ENCODE measurements around the gene ITPRIPL2.

The ITPRIPL2 gene

DNA sequence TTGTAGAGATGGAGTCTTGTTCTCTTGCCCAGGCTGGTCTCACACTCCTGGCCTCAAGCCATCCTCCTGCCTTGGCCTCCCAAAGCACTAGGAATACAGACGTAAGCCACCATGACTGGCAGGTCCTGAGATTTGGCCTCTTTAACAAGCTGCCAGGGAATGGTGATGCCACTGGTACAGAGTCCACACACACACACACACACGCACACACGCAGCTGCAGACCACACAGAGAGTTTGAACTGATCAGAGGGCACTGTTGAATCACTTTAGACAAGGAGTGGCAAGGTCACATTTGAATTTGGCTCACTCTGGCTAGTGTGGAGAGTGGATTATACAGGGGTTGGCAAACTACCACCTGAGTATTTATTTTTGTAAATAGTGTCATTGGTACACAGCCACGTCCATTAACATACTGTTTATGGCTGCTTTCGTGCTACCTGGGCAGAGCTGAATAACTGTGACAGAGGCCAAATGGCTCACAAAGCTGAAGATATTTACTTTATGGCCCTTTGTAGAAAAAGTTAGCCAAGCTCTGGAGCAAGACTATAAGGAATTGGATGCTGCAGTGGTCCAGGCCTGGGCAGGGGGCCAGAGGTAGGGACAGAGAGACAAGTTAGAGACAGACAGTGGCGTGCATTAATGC is 9.9 kb downstream of the ITPRIPL2 start:
- no peak for DNase-seq

DNA sequence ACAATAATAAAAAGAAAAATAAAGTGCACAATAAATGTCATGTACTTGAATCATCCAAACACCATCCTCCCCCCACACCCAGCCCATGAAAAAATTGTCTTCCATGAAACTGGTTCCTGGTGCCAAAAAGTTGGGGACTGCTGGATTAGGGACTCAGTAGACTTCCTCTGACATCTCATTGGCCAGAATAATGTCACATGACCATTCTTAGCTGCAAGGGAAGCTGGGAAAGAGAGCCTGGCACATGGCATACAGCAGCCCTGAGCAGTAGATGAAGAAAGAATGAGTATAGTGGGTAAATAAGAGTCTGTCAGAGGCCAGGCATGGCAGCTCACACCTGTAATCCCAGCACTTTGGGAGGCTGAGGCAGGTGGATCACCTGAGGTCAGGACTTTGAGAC is 12.5 kb downstream of the ITPRIPL2 start:
- DNase-seq, result no peak

DNA sequence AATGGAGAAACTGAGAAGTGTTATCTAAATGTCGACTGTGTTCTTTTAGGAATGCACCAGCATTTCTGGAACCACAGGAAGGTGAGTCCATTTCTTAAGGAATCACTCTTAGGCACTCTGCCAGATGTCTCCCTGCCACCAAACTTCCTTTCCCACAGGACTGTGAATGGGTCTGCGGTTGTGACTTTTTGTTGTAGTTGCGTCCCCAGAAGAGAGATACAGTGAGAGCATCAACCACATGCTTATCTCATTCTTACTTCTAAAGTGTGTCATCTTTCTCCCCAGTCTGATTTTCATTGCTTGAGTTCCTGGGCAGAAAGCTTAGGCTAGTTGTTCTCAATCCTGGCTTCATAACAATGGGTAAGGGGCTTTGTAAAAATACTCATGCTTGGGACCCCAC is 13.4 kb downstream of the ITPRIPL2 start:
- no peak for DNase-seq

DNA sequence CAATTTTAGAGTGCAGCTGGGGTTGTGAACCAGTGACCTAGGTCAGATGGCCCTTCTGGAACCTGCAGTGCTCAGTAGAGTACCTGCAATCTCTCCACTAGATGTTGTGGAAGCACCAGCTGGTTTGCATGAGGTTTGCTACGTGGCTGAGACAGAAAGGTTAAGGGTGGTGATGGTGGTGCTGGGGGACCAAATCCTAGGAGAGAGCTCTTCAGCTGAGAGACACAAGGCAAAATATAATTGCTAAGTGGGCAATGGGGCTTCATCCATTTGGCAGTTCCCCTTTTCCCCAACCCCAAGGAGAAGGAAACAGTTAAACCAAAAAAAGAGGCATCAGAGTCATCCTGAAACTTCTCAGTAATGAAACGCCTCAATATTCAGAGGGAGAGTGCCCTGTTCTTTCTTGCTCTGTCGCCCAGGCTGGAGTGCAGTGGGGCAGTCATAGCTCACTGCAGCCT is 13.9 kb downstream of the ITPRIPL2 start:
- no peak for DNase-seq

DNA sequence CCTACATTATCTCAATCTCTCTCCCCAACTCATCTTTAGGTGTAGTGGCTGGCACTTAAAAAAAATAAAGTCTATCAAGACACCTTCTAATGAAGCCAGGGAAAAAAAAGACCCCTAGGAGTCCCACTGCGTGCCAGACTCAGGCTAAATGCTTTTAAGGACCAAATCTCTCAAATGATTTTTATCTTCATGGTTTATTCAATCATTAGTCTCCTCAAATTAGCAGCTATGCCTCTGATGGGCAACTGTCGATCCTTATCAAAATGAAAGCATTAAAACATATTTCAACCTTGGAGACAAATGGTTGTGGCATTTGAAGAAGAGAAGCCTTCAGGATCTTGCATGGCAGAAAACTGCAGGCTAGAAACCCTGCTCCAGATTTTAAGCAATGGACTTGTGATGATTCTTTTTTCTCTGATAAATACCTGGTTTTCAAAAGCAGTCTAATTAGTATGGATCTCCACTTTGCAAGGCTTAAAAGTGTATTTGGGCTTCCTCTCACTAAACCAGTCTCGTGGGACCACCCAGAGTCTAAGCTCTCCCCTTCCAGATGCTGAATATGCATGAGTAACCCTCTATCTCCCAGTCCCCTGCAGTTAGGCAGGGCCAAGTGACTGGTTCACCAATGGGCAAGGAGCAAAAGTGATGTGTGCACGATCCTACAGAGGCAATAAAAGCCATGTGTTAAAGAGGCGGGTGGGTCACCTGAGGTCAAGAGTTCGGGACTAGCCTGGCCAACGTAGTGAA is 14.9 kb downstream of the ITPRIPL2 start:
- peak; percentile 61 for DNase-seq

DNA sequence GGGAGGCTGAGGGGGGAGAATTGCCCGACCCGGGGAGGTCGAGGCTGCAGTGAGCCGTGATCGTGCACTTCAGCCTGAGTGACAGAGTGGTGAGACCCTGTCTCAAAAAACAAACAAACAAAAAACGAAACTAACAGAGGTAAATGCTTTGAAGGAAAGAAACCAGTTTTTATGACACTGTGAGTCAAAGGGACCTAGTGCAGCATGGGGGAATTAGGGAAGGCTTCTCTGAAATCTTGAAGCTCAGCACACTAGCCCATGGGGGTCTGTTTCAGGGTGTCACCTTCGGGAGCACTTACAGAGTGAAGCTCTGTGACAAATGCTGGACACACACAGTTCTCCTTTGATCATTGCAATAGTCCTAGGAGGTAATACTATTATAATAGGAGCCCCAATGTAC is 16.6 kb downstream of the ITPRIPL2 start:
- DNase-seq, result no peak

DNA sequence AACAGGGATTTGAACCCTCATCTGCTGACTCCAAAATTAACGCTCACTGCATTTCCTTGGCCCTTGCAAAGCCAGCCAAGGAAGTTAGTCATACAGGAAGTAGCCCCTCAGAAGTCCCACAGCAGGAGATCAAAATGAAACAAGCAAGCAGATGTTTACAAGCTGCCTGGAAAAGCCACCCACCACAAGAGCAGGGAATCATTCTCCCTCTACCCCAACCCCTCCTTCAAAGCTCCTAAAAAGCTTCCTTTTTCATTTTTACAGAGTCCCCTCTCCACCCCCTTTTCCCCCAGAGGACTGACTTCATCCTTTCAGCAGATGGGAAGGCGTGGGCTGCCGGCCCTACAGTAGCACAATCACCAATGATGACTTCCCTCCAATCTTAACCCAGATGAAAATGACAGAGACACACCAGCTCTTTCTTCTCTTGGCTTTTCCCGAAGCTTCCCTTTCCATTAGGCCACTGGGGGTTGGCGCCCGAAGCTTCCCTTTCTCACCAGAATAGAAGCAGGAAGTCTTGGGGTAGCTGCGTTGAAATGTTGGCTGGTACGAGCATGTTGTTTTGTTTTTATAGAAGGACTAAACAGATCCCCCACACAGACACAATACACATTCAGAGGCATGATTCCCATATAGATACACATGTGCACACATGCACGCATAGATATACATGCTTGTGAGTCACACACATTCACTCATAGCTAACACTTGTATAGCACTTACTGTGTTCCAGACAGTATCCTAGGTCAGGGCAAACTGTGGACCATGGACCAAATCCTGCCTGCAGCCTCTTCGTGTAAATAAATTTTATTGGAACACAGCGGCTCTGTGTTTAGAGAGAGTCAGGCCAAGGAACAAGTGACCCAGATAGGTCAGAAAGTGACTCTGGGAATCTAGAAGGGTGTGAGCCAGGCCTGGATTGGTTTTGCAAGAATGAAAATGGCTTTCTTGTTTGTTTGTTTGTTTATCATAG is 17.4 kb downstream of the ITPRIPL2 start:
- DNase-seq, result peak; percentile 21

DNA sequence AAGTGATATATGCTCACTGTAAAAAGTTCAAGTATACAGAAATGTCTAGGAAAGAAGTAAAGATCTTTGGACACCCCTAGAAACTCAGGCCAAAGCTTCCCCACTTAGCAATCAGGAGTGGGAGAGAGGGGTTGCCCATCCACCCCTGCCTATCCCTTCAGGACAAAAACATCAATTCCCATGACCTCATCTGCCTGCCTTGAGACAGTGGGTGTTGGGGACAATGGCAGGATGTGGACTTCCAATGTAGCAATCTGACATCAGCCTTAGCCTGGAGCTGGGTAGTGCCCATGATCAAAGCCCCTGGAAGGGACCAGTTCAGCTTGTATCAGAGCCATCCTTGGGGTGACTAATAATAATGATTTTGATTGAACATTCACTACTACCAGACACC is 18.1 kb downstream of the ITPRIPL2 start:
- no peak for DNase-seq

DNA sequence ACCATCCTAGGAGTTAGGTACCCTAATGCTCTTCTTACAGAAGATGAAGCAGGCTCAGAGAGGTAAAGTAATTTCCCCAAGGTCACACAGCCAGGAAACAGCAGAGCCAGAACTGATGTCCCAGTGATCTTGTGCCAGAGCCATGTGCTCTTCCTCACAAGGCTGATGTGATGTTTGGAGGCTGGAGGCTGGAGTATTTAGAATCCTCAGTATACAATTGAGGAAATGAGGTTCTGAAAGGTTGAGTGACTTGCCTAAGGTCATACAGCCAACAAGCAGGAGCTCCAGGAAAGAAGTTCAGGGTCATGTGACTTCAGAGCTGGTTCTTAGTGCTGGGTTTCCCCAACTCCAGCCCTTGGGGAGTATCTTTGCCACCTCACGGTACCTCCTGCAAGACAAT is 18.5 kb downstream of the ITPRIPL2 start:
- DNase-seq, result no peak

DNA sequence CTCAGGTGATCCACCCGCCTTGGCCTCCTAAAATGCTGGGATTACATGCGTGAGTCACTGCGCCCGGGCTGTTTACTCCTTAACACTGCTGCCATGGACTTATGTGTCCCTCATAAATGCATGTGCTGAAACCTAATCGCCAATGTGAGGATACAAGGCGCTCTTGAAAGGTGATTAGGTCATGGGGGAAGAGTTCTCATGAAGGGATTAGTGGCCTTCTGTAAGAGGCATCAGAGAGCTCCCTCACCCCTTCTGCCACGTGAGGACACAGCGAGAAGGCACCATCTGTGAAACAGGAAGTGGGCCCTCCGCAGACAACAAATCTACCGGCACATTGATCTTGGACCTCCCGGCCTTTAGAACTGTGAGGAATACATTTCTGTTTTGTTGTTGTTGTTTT is 19.1 kb downstream of the ITPRIPL2 start:
- peak; percentile 99 for DNase-seq

DNA sequence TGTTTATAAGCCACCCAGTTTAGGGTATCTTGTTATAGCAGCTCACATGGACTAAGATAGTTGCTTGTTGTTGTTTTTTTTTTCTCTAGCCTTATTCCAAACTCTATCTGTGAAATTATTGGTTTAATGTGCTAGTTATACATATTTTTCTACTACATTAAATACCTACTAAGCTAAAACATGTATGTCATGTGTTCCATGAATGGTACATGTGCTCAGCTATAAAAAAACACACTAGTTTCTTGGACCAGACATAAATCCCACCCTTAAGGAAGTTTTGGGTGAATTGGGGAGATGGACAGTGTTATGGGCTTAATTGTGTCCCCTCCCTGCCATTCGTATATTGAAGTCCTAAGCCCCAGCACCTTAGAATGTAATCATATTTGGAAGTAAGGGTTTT is 19.8 kb downstream of the ITPRIPL2 start:
- no peak for DNase-seq

DNA sequence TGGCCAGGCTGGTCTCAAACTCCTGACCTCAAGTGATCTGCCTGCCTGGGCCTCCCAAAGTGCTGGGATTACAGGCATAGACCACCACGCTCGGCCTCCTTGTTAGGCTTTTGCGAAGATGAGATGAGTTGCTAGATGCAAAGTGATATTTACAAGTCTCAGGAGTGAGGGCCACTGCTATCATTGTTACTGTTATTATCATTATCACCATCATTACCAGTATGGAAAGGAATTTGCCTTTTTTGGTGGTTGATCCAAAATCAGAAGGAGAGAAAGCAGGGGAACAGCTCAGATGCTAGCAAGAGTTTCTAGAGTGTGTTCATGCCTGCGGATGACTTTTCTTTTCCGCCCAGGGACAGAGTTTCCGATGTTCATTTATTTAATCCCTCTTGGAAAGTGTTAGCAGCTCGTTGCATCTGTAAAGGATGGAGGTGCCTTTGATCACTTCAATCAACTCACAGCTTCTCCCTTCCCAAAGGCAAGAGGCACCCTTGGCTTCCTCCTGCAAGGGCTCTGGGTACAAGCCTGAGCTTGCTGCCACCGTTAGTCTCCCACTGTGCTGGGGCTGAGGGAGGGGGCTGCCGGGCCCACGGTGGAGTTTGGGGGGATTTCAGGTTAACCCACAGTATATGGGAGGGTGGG is 21.6 kb downstream of the ITPRIPL2 start:
- DNase-seq, result no peak

DNA sequence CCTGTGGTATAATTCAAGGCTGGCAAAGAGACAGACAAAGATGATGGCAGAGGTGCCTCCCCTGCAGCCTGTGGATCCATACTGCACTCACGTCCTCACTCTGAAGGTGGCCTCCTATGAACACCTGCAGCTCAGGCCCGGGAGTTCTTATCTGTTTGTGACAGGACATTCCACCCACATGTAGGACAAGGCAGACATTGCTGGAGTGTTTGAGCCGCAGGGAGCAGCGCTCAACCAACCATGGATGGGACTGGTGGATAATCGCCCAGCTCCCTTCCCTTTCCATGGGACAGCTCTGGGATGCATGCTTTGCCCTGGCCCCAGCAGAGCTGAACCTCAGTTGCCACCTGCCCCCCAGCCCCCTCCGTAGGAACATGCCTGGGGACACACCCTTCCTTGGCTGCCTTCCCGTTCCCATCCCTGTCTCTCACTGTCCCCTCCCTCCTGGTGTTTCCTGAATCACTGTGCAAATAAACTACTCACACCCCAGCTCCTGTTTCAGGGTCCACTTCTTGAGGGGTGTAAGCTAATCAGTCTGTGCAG is 22.2 kb downstream of the ITPRIPL2 start:
- DNase-seq, result no peak

DNA sequence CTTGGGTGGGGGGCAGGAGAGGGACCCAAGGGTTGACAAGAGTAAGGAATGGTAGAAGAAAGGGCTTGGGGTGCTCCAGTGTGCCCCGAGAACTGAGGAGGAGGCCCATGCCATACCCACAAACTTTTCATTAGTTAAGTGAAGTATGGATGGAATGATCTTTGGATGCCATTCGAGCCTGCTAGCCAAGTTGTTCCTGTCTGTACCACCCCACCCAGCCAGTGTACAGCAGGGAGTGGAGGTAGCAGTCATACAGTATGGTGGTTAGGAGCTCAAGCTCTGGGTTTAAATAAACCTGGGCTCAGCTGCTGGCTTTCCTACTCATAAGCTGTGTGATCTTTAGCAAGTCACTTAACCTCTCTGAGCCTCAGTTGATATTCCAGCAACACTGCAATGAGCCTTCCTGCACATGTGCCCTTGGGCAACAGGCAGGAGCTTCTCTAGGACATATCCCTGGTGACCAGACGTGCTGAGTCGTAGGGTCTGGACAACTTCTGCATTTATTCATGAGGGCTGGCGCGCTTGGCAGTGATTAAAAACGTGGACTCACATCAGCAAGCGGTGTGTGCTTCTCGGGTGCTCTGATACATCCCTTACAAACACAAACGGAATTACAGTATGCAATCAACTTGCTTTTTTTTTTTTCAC is 22.9 kb downstream of the ITPRIPL2 start:
- DNase-seq, result no peak

DNA sequence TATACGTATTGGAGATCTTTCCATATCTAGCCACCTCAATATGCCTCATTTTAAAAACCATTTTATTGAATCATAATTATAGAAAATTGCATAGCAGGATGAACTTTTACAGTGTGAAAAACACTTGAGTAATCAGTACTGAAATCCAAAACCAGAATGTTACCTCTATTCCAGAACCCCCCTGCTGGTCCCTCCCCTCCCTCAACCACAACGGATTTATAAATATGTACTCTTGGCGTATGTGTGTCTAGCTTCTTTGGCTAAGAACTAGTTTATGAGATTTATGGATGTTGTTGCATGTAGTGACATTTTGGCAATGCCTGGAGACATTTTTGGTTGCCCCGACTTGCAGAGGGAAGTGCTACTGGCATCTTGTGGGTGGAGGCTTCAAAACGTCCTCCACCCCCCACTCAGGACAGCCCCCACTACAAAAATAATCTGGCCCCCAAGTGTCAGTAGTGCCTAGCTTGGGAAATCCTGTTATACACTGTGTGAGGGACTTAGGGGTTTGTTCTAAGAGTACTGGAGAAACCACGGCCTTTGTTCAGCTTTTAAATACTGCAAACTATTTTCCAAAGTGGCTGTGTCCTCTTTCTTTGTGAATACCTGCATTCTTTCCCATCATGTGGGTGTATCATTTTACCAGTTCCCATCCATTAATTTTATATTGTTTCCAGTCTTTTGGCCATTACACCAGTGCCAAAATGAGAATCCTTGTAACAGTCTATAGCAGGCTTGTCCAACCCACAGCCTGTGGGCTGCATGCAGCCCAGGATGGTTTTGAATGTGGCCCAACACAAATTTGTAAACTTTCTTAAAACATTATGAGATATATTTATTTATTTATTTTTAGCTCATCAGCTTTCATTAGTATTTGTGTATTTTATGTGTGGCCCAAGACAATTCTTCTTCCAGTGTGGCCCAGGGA is 23.7 kb downstream of the ITPRIPL2 start:
- DNase-seq, result no peak

DNA sequence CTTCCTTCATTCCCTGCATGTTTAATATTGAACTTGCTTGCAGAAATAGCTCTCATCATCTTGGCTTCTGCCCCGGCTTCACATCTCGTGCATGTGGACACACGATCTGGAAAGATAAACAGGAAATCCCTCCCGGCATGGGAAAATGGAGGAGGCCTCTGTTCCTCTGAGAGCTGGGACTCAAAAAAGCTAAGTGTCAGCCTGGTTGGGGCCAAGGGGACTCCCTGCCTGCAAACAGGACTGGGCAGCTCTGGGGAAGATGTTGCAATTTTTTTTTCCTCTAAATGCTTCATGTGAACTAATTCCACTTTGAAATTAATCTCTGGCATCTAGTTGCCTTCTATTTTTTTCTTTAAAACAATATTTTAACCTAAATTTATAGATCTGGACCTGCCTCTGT is 24.8 kb downstream of the ITPRIPL2 start:
- no peak for DNase-seq

DNA sequence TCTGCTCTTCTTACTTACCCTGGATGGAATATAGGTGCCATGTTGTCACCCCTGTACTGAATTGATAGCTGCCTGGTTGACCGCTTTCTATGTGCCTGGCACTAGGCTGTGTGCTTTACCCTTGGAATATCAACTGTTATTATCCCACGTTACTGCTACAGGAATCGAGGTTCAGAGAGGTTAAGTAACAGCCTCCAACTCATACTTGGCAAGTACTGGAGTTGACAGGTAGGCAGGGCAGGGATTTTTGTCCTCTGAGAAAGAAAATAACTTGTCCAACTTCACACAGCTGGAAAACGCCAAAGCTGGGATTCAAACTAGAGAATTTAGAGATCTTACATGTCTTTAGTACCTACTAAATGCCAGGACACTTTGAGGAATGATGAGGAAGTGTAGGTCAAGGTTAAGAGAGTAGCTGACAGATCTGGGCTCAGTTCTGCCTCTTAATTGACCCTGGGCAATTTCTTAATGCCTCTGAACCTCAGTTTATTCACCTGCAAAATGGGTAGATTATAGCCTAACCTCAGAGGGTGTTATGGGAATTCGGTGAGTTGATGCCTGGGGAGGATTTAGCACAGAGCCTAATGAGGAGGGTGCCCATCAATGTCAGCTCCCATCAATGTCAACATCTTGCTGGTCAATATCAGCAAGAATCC is 25.8 kb downstream of the ITPRIPL2 start:
- DNase-seq, result no peak

DNA sequence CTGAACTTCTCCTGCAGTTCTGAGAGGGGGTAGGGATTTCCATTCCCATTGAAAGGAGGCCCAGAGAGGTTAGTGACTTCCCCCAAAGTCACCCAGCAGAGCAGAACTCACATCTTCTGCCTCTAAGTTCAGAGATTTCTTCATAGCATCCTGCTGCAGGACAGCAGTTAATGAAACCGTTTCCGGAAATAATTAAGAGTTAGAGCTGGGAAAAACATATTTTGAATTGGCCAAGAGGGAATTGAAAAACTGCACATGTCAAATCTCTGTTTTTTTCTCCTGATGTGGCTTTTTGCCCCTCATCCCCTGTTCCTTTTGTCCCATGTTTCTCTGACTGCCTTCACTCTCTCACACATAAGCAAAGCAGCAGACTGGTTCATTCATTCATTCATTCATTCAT is 26.6 kb downstream of the ITPRIPL2 start:
- no peak for DNase-seq

DNA sequence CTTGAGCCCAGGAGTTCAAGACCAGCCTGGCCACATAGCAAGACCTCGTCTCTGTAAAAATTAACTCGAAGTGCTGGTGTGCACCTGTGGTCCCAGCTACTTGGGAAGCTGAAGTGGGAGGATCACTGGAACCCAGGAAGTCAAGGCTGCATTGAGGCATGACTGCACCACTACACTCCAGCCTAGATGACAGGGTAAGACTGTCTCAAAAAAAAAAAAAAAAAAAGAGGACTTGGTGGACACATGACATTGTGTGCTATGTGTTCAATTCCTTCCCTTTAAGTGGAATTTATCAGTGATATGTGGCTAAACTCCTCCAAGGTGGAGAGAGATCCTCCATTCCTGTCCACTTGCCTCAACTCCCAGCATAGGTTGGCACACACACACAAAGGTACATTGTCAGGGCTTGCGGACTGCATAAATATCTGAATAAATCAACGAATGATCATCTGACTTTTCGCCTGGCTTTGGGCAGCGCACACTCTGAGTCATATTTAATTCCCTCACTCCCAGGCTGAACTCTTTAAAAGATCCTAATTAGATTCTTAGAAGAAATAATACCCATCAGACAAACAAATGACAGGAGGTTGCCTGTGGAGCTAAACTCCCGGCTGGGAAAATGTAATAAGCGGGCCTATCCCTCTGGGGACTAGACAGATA is 29.3 kb downstream of the ITPRIPL2 start:
- no peak for DNase-seq

DNA sequence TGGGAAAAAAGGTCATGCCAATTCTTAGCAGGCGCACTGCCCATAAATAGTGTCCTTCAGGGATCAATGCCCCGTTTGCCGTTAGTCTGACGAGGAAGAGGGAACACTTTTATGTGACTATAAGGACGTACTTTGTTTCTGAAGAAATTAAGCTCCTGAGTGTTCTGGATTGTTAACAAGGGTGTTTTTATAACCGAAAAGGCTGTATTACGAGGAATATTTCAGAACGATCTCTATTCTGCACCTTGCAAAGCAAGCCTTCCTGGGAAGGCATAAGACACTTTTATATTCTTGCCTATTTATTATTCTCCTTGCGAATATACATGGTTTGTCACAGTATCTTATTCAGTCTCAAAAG is 29.8 kb downstream of the ITPRIPL2 start:
- no peak for DNase-seq

Measured in NCI-H524 treated with DMSO at 0.1 percent for 48 hours (cell line).